ENCODE measurements around the gene ANTXRL. TPM values are rescaled to one million over a fixed set of nuclear protein-coding genes. Genes with fewer than 3 reads are reported as not detected.
"Not testable (repeated sequence)": the region's sequence is repeated elsewhere in the genome, so short reads cannot be mapped to it uniquely, and the experiment has no call there.

ANTXRL gene
- total RNA-seq, 2 experiments from 2014 or later = not detected

DNA sequence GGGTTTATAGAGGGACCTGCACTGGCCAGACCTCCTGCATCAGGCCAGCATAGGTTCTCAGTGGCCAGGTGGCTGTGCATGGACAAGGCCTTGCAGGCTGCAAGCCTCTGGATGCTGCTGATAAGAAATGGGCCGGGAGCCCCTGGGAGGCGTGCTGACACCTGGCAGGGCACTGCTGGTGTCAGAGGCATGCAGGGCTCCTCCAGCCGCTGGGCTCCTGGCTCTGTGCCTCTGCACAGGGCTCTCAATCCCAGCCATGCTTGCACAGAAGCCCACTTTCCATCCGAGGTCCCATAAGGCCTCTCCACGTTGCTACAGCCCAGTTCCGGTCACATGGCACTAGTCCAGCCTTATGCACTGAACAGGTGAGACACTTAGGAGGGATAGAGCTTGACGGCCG, 27.3 kb downstream of the ANTXRL start:
- Histone ChIP-seq H3K36me3 (ENCODE audit: insufficient read depth, low read length) (no peaks in the 10 kb centered on the region), H3K27me3 (ENCODE audit: control insufficient read depth in 1 of 2, insufficient read depth in 2 of 2, low read length in 2 of 2) (no peaks in the 10 kb centered on the region), H3K9me3 (ENCODE audit: control insufficient read depth in 1 of 2, insufficient read depth in 1 of 2, low read length in 2 of 2) (no peaks in the 10 kb centered on the region), H3K4me1 (ENCODE audit: insufficient read depth, low read length) (no peaks in the 10 kb centered on the region), H3K27ac (ENCODE audit: low read depth in 1 of 2, low read length in 2 of 2) (no peak overlapping the region), H3K4me3 (ENCODE audit: low read length) (no peak overlapping the region)
- intact Hi-C loops (cut with DNase I, micrococcal nuclease) = no loop called here
- Mint-ChIP-seq H3K4me1 (ENCODE audit: low read depth) (no peaks in the 10 kb centered on the region), H3K36me3 (ENCODE audit: low read depth) (no peaks in the 10 kb centered on the region), H3K27ac (no peak overlapping the region), H3K9me3 (no peaks in the 10 kb centered on the region), H3K4me3 (no peak overlapping the region), H3K27me3 (no peaks in the 10 kb centered on the region)
- ATAC-seq (ENCODE audit: poor library complexity) (no peak), DNase-seq (no peak)
- ChIA-PET POLR2A (no interaction called here), CTCF (no interaction called here)
- TF ChIP-seq, protein P1, sequence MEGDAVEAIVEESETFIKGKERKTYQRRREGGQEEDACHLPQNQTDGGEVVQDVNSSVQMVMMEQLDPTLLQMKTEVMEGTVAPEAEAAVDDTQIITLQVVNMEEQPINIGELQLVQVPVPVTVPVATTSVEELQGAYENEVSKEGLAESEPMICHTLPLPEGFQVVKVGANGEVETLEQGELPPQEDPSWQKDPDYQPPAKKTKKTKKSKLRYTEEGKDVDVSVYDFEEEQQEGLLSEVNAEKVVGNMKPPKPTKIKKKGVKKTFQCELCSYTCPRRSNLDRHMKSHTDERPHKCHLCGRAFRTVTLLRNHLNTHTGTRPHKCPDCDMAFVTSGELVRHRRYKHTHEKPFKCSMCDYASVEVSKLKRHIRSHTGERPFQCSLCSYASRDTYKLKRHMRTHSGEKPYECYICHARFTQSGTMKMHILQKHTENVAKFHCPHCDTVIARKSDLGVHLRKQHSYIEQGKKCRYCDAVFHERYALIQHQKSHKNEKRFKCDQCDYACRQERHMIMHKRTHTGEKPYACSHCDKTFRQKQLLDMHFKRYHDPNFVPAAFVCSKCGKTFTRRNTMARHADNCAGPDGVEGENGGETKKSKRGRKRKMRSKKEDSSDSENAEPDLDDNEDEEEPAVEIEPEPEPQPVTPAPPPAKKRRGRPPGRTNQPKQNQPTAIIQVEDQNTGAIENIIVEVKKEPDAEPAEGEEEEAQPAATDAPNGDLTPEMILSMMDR (IDR thresholded peaks at IDR 0.05) = no peak

DNA sequence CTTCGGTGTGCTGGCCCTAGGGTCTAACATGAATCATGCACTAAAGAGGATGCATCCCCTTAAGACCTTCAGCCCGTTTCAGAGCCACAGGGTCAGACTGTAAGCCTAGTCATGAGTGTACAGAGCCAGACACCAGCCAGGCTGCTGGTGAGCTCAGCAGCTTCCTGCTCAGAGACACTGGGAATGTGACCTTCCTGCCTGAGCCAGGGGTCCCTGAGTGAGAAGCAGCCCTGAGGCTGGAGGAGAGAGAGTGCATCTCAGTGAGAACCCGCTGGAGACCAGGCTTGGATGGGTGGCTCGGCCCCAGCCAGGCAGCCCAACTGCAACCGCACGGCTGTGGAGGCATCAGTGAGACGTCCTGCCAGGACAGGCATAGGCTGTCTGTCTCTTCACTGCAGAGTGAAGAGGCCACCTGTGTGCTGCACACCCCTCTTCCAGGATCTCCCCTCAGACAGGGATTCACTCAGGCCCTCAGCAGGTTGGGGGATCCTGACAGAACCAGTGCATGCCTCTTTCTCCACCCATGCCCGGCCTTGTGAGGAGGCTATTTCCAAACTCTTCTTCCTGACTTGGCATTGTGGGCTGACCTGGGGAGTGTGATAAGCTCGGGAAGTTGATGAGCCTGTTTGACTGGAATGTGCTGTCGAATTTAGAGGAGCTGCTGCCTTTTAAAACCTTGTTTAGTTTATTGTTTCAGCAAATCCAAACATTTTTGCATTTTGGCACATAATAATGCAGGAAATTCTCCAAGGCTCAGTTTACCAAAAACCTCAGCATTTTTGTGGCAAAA, 28.5 kb downstream of the ANTXRL start:
- H3K9me3 Mint-ChIP-seq; DNase-seq; ATAC-seq (ENCODE audit: poor library complexity); H3K4me1 Mint-ChIP-seq (ENCODE audit: low read depth); H3K27ac Mint-ChIP-seq; H3K27ac ChIP-seq (ENCODE audit: low read depth in 1 of 2, low read length in 2 of 2); H3K27me3 Mint-ChIP-seq; H3K27me3 ChIP-seq (ENCODE audit: control insufficient read depth in 1 of 2, insufficient read depth in 2 of 2, low read length in 2 of 2); POLR2A ChIA-PET; H3K4me1 ChIP-seq (ENCODE audit: insufficient read depth, low read length); CTCF ChIA-PET; H3K36me3 ChIP-seq (ENCODE audit: insufficient read depth, low read length); intact Hi-C loops (cut with DNase I, micrococcal nuclease); H3K4me3 ChIP-seq (ENCODE audit: low read length); H3K4me3 Mint-ChIP-seq; H3K36me3 Mint-ChIP-seq (ENCODE audit: low read depth); H3K9me3 ChIP-seq (ENCODE audit: control insufficient read depth in 1 of 2, insufficient read depth in 1 of 2, low read length in 2 of 2): not testable (repeated sequence)

DNA sequence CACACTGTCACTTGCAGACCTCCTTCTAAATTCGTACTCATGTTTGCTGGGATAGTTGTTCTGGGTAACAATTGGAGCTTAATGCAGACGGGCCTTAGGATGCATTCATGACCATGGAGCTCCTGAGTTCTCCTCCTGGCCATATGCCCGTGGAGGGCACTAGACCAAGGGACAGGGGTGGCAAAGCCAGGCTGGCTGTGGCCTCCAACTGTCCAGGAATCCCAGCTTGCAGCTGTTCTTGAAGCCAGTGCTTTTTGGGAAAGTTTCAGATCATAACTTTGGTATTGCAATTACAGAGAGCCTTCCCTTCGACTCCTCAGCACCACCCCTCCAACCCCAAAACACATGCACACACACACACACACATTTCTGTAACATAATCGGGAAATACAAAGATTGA, 30.6 kb downstream of the ANTXRL start:
- no peak overlapping the region for H3K27ac Mint-ChIP-seq
- no peaks in the 10 kb centered on the region for H3K36me3 Mint-ChIP-seq (ENCODE audit: low read depth)
- H3K27me3 Mint-ChIP-seq = no peaks in the 10 kb centered on the region
- DNase-seq = no peak
- TF ChIP-seq, protein P1 (IDR thresholded peaks at IDR 0.05) = no peak
- POLR2A ChIA-PET = no interaction called here
- no peaks in the 10 kb centered on the region for H3K36me3 ChIP-seq (ENCODE audit: insufficient read depth, low read length)
- H3K27me3 ChIP-seq (ENCODE audit: control insufficient read depth in 1 of 2, insufficient read depth in 2 of 2, low read length in 2 of 2) = no peaks in the 10 kb centered on the region
- intact Hi-C loops (cut with DNase I, micrococcal nuclease) = no loop called here
- H3K4me3 Mint-ChIP-seq = no peak overlapping the region
- no peaks in the 10 kb centered on the region for H3K4me1 ChIP-seq (ENCODE audit: insufficient read depth, low read length)
- H3K4me1 Mint-ChIP-seq (ENCODE audit: low read depth) = no peaks in the 10 kb centered on the region
- H3K27ac ChIP-seq (ENCODE audit: low read depth in 1 of 2, low read length in 2 of 2) = no peak overlapping the region
- H3K9me3 ChIP-seq (ENCODE audit: control insufficient read depth in 1 of 2, insufficient read depth in 1 of 2, low read length in 2 of 2) = no peaks in the 10 kb centered on the region
- H3K4me3 ChIP-seq (ENCODE audit: low read length) = no peak overlapping the region
- ATAC-seq (ENCODE audit: poor library complexity) = no peak
- CTCF ChIA-PET = no interaction called here
- H3K9me3 Mint-ChIP-seq = no peaks in the 10 kb centered on the region

DNA sequence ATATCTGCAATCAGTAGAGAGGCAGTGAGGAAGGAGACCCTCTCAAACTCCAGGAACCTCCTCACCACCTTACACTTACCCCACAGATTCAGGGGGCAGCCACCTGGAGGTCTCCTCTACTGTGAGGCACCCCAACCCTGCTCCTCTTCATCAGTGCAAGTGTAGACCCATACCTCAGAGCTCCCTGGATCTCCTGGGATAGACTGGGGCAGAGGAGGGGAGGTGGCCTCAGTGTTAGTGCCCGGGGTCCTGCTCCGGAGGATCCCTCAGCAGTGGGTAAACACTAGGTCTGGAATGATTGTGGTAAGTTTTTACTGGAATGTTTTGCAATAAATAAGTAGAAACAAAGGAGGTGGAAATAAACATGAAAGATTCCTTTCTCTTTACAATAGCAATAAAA, 31.1 kb downstream of the ANTXRL start:
- intact Hi-C loops (cut with DNase I, micrococcal nuclease) = no loop called here
- TF ChIP-seq, protein P1 (IDR thresholded peaks at IDR 0.05) = no peak

More for the DNA sequence above, 31.1 kb downstream of the ANTXRL start:
- H3K4me1 Mint-ChIP-seq (ENCODE audit: low read depth) = no peaks in the 10 kb centered on the region
- Histone ChIP-seq H3K36me3 (ENCODE audit: insufficient read depth, low read length) (no peaks in the 10 kb centered on the region), H3K9me3 (ENCODE audit: control insufficient read depth in 1 of 2, insufficient read depth in 1 of 2, low read length in 2 of 2) (no peaks in the 10 kb centered on the region), H3K27me3 (ENCODE audit: control insufficient read depth in 1 of 2, insufficient read depth in 2 of 2, low read length in 2 of 2) (no peaks in the 10 kb centered on the region), H3K27ac (ENCODE audit: low read depth in 1 of 2, low read length in 2 of 2) (no peak overlapping the region), H3K4me1 (ENCODE audit: insufficient read depth, low read length) (no peaks in the 10 kb centered on the region), H3K4me3 (ENCODE audit: low read length) (no peak overlapping the region)
- H3K36me3 Mint-ChIP-seq (ENCODE audit: low read depth) = no peaks in the 10 kb centered on the region
- H3K4me3 Mint-ChIP-seq = no peak overlapping the region
- no peak for ATAC-seq (ENCODE audit: poor library complexity)
- no peak for DNase-seq
- no peaks in the 10 kb centered on the region for H3K27me3 Mint-ChIP-seq
- ChIA-PET CTCF (no interaction called here), POLR2A (no interaction called here)
- H3K9me3 Mint-ChIP-seq = no peaks in the 10 kb centered on the region
- no peak overlapping the region for H3K27ac Mint-ChIP-seq

Measured in CD4-positive, alpha-beta T cell (primary cell).